ENCODE results near the gene MCTP1. TPM values are rescaled to one million over a fixed set of nuclear protein-coding genes. Genes with fewer than 3 reads are reported as not detected.

MCTP1 gene
- polyA plus RNA-seq, 1 donor from 2014 or later = 1.9 TPM

DNA sequence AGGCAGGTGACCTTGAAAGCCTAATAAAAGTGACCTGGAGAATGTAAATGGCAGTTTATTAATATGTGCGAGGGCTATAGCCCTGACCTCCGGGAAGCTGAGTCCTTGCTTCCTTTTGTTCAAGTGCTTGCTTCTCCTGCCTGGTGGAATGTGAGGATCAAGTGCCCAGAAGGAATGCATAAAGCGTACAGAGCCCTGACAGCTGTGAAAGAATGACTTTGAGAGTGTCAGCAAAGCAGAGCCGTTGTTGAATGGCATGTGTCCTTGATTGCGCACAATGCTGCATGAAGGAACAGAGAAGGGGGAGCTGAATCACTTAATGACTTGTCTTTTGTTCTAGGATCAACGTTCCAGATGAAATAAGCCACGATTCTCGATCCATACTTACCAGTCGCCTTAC, 533.4 kb downstream of the MCTP1 start:
- TF ChIP-seq EP300 (conservative IDR thresholded peaks at IDR 0.05; ENCODE audit: poor library complexity, severe bottlenecking) (peak; percentile 61), RAD21 (conservative IDR thresholded peaks at IDR 0.05) (no peak), SMC3 (conservative IDR thresholded peaks at IDR 0.05; ENCODE audit: poor library complexity) (no peak), POLR2AphosphoS5 (IDR thresholded peaks at IDR 0.05) (peak; percentile 41)
- TF ChIP-seq, protein P1, sequence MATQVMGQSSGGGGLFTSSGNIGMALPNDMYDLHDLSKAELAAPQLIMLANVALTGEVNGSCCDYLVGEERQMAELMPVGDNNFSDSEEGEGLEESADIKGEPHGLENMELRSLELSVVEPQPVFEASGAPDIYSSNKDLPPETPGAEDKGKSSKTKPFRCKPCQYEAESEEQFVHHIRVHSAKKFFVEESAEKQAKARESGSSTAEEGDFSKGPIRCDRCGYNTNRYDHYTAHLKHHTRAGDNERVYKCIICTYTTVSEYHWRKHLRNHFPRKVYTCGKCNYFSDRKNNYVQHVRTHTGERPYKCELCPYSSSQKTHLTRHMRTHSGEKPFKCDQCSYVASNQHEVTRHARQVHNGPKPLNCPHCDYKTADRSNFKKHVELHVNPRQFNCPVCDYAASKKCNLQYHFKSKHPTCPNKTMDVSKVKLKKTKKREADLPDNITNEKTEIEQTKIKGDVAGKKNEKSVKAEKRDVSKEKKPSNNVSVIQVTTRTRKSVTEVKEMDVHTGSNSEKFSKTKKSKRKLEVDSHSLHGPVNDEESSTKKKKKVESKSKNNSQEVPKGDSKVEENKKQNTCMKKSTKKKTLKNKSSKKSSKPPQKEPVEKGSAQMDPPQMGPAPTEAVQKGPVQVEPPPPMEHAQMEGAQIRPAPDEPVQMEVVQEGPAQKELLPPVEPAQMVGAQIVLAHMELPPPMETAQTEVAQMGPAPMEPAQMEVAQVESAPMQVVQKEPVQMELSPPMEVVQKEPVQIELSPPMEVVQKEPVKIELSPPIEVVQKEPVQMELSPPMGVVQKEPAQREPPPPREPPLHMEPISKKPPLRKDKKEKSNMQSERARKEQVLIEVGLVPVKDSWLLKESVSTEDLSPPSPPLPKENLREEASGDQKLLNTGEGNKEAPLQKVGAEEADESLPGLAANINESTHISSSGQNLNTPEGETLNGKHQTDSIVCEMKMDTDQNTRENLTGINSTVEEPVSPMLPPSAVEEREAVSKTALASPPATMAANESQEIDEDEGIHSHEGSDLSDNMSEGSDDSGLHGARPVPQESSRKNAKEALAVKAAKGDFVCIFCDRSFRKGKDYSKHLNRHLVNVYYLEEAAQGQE (IDR thresholded peaks at IDR 0.05; ENCODE audit: borderline replicate concordance) = no peak
- H3K27ac ChIP-seq (ENCODE audit: low read length) = no peak overlapping the region
- no peaks in the 10 kb centered on the region for H3K27me3 ChIP-seq (ENCODE audit: insufficient read depth, low read depth, low read length)
- H3K4me2 ChIP-seq (ENCODE audit: low read length) = no peak overlapping the region
- H3F3A ChIP-seq (ENCODE audit: insufficient read depth, low read length, poor library complexity, severe bottlenecking) = no peaks in the 10 kb centered on the region
- H3K9ac ChIP-seq (ENCODE audit: low read length) = no peak overlapping the region
- H3K79me2 ChIP-seq (replicated peaks; ENCODE audit: insufficient read depth, low read length) = no peaks in the 10 kb centered on the region
- H3K36me3 ChIP-seq (ENCODE audit: insufficient read depth, low read length) = no peaks in the 10 kb centered on the region
- no peak overlapping the region for H2AFZ ChIP-seq (ENCODE audit: low read depth, low read length)
- H3K9me2 ChIP-seq (ENCODE audit: insufficient read depth, low read length) = no peaks in the 10 kb centered on the region
- H4K20me1 ChIP-seq (ENCODE audit: insufficient read depth) = no peaks in the 10 kb centered on the region
- H3K4me3 ChIP-seq (ENCODE audit: low read length) = no peak overlapping the region
- no peaks in the 10 kb centered on the region for H3K9me3 ChIP-seq (ENCODE audit: low read length)

- no peaks in the 10 kb centered on the region for H3K27me3 ChIP-seq (ENCODE audit: insufficient read depth, low read depth, low read length)
- no peaks in the 10 kb centered on the region for H3K36me3 ChIP-seq (ENCODE audit: insufficient read depth, low read length)
- no peaks in the 10 kb centered on the region for H3K79me2 ChIP-seq (replicated peaks; ENCODE audit: insufficient read depth, low read length)
- no peak for TF ChIP-seq MXI1 (conservative IDR thresholded peaks at IDR 0.05; ENCODE audit: poor library complexity, severe bottlenecking)
- TF ChIP-seq EZH2 (IDR thresholded peaks at IDR 0.05; ENCODE audit: borderline replicate concordance, insufficient read depth, low read length, poor library complexity, severe bottlenecking) = no peak
- TF ChIP-seq POLR2AphosphoS5 (IDR thresholded peaks at IDR 0.05) = no peak
- TF ChIP-seq CTCF (IDR thresholded peaks at IDR 0.05; ENCODE audit: poor library complexity, severe bottlenecking) = no peak
- TF ChIP-seq RAD21 (conservative IDR thresholded peaks at IDR 0.05) = no peak
- TF ChIP-seq, protein P1 (IDR thresholded peaks at IDR 0.05; ENCODE audit: borderline replicate concordance) = no peak
- TF ChIP-seq TAF1 (IDR thresholded peaks at IDR 0.05; ENCODE audit: low read depth) = no peak
- TF ChIP-seq EP300 (conservative IDR thresholded peaks at IDR 0.05; ENCODE audit: poor library complexity, severe bottlenecking) = no peak
- TF ChIP-seq SMC3 (conservative IDR thresholded peaks at IDR 0.05; ENCODE audit: poor library complexity) = no peak
- no peaks in the 10 kb centered on the region for H3K9me2 ChIP-seq (ENCODE audit: insufficient read depth, low read length)
- H3K9ac ChIP-seq (ENCODE audit: low read length) = no peak overlapping the region
- H4K20me1 ChIP-seq (ENCODE audit: insufficient read depth) = no peaks in the 10 kb centered on the region
- no peaks in the 10 kb centered on the region for H3F3A ChIP-seq (ENCODE audit: insufficient read depth, low read length, poor library complexity, severe bottlenecking)
- H3K4me3 ChIP-seq (ENCODE audit: low read length) = no peak overlapping the region
- no peaks in the 10 kb centered on the region for H3K9me3 ChIP-seq (ENCODE audit: low read length)
- H3K4me2 ChIP-seq (ENCODE audit: low read length) = no peak overlapping the region
- no peak overlapping the region for H2AFZ ChIP-seq (ENCODE audit: low read depth, low read length)
- no peak overlapping the region for H3K27ac ChIP-seq (ENCODE audit: low read length)
Measured at GRCh38 chr5:94750681-94751080, 534.2 kb downstream of the MCTP1 start.

All from neural cell (in vitro differentiated cells).